Calu3 (cell line): ENCODE results near the gene DCTD. TPM values are rescaled to one million over a fixed set of nuclear protein-coding genes. Genes with fewer than 3 reads are reported as not detected.

Source experiments
- Bru-seq: library from RNA; stranded (reverse); fragments of 400-500 nt; gene quantifications from one replicate; lab custom pipeline; 2021; lab: Mats Ljungman, UMichigan
- BruChase-seq, 2 experiments: library from RNA; stranded (reverse); fragments of 400-500 nt; gene quantifications; one replicate each; lab custom pipeline; 2021; lab: Mats Ljungman, UMichigan
- BruUV-seq: library from RNA; stranded (reverse); fragments of 400-500 nt; replicated peaks from 2 replicates; lab custom pipeline; 2021; lab: Mats Ljungman, UMichigan
- CTCF ChIA-PET: fragments of 300-600 bp; sonication (Branson Sonifier 250); formaldehyde crosslinking; loops from one replicate; lab custom pipeline; 2022; ENCODE audit warnings: antibody characterized with exemption; lab: Charles Lee
- DNase-seq: peaks from one replicate; pipeline ENCODE4 v3.0.0; 2022
- H3K27ac Mint-ChIP-seq: one replicate; pipeline ENCODE4 v1.8.0; 2022; ENCODE audit warnings: mixed read lengths; ENCODE audit not compliant: unreplicated experiment
- H3K27me3 Mint-ChIP-seq: one replicate; pipeline ENCODE4 v1.8.0; 2022; ENCODE audit warnings: mixed read lengths; ENCODE audit not compliant: unreplicated experiment
- H3K36me3 Mint-ChIP-seq: one replicate; pipeline ENCODE4 v1.8.0; 2022; ENCODE audit warnings: mild to moderate bottlenecking, moderate library complexity, mixed read lengths; ENCODE audit not compliant: insufficient read depth, unreplicated experiment
- H3K4me1 Mint-ChIP-seq: one replicate; pipeline ENCODE4 v1.8.0; 2022; ENCODE audit warnings: mild to moderate bottlenecking, low read depth, mixed read lengths; ENCODE audit not compliant: unreplicated experiment
- H3K4me3 Mint-ChIP-seq: one replicate; pipeline ENCODE4 v1.8.0; 2022; ENCODE audit warnings: mild to moderate bottlenecking, low read depth, moderate library complexity, mixed read lengths; ENCODE audit not compliant: unreplicated experiment
- H3K9me3 Mint-ChIP-seq: one replicate; pipeline ENCODE4 v1.8.0; 2022; ENCODE audit warnings: low read depth, mixed read lengths; ENCODE audit not compliant: unreplicated experiment
- CTCF ChIP-seq: fragments of 200-600 bp; IDR thresholded peaks from one replicate; pipeline ENCODE4 v1.8.0; 2022; ENCODE audit warnings: antibody characterized with exemption; ENCODE audit not compliant: unreplicated experiment
- intact Hi-C: fragments of 100-400 bp; cut with micrococcal nuclease; formaldehyde crosslinking; loops from one replicate; pipeline ENCODE4 v1.10.0; 2022; ENCODE audit not compliant: unreplicated experiment
- long read RNA-seq: library from polyadenylated mRNA; stranded (forward); transcript quantifications from one replicate; pipeline ENCODE4 v2.0.0, GENCODE V29; 2022
- total RNA-seq: library from RNA; stranded (reverse); gene quantifications from 2 replicates; pipeline ENCODE4 v1.2.3, GENCODE V29; 2022

DCTD gene
- 65.3 and 69.1 TPM in 2 replicates for total RNA-seq
- Bru-seq, nascent RNA: percentile 74 among the genes with signal in this experiment
- percentile 78 among the genes with signal in this experiment for BruChase-seq, experiment 1, labeled RNA remaining after a 6-hour chase
- percentile 67 among the genes with signal in this experiment for BruChase-seq, experiment 2, labeled RNA remaining after a 2-hour chase
- long read RNA-seq, transcript DCTD-201 (6 exons, 1,931 nt): major isoform, 20 of 58 reads
- long read RNA-seq, transcript DCTD-202 (6 exons, 1,972 nt): minor isoform, 17 of 58 reads
- long read RNA-seq, partial matches to known transcripts: 4 of 58 reads
- long read RNA-seq, other reads (novel, unspliced or antisense): 15 of 58 reads

DNA sequence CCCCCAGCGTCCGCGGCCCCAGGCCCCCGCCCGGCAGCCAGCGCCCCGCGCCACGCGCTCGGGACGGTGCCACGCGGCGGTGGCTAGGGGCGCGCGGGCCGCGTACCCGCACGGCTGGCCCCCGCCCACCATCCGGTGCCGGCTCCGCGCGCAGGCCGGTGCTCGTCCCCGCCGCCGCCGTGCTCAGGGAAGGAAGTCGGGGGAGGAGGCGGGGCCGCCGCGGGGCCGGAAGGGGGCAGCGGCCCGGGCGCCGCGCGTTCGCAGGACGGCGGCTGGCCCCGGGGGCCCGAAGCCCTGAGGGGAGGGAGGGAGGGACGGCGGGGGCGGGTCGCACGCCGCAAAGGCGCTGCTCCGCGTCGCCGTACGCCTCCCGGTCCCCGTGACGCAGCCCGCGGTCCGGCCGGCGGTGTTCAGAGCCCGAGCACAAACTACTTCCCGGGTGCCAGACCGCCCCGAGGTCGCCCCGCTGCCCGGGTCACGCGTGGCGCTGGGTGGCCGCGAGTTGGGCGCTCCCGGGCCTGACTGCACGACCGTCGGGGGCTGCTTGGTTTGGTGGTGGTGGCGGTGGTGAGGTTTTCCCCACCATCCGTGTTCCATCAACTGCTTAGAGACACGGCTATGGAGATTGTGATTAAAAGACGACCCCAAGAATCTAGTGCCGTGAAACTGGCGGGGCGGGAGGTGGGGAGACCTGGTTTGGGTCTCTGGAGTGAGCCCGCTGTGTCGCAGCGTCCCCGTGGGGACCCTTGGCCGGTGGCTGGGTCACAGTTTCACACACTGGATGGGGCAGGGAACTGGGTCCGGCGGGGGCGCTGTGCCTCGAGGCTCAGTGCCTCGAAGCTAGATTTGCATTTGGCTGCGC lies at the start of gene DCTD:
DCTD (minus strand) TSS at position 205 of the 862 bp plus-strand sequence. CDS start 1,818 bp downstream, outside the sequence.
- peak; percentile 79 for DNase-seq

DNA sequence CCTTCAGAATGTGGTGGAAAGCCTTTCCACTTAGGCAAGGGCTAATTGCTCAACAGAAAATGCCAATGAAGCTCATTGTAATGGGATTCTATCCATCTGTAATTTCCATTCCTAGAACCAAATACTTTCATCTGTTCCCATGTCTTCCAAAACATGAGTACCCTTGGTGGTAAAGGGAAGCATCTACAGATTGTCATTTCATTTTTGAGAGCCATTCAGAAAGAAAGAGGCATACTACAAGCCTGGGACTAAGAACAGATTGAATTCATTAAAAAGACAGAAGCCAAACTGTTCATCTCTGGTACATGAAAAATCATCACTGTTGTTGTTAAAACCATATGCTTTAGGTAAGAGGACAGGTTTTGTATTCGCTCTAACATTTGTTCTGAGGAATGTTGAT lies 43.6 kb upstream of the DCTD start:
- DNase-seq: no peak
- peaks cover 3% of the 10 kb centered on the region for H3K9me3 Mint-ChIP-seq
- CTCF ChIA-PET: no interaction called here
- intact Hi-C loops: no loop called here
- no peaks in the 10 kb centered on the region for H3K4me1 Mint-ChIP-seq
- no peak overlapping the region for H3K4me3 Mint-ChIP-seq
- BruUV-seq: no TSS peak
- TF ChIP-seq CTCF: no peak
- no peaks in the 10 kb centered on the region for H3K36me3 Mint-ChIP-seq
- no peak overlapping the region for H3K27ac Mint-ChIP-seq
- peaks cover 13% of the 10 kb centered on the region for H3K27me3 Mint-ChIP-seq

More for the DNA sequence above, at the start of gene DCTD:
- H3K4me1 Mint-ChIP-seq: peaks cover 22% of the 10 kb centered on the region
- CTCF ChIA-PET: interaction anchor here (0.5 to 0.9 kb wide), 2 partner anchors 8 to 95 kb away, joined by 3 read pairs; no protein-coding TSS in a partner anchor
- peak within 1 kb of the TSS; percentile 27 for H3K27ac Mint-ChIP-seq
- H3K36me3 Mint-ChIP-seq: peaks cover 28% of the 10 kb centered on the region
- TF ChIP-seq CTCF: no peak
- H3K4me3 Mint-ChIP-seq: peak within 1 kb of the TSS; percentile 59
- H3K9me3 Mint-ChIP-seq: no peaks in the 10 kb centered on the region
- intact Hi-C loops: no loop called here
- no peaks in the 10 kb centered on the region for H3K27me3 Mint-ChIP-seq
- no TSS peak for BruUV-seq

DNA sequence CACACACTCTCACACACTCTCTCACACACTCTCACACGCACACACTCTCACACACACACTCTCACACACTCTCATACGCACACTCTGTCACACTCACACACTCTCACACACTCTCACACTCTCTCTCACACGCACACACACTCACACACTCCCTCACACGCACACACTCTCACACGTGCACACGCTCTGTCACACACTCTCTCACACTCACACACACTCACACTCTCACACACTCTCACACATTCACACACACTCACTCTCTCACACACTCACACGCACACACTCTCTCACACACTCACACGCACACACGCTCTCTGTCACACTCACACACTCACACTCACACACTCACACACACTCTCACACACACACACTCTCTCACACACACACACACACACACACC lies 43.0 kb upstream of the DCTD start:
- CTCF ChIA-PET: no interaction called here
- H3K4me1 Mint-ChIP-seq: no peaks in the 10 kb centered on the region
- H3K4me3 Mint-ChIP-seq: no peak overlapping the region
- intact Hi-C loops: no loop called here
- TF ChIP-seq CTCF: no peak
- peaks cover 13% of the 10 kb centered on the region for H3K27me3 Mint-ChIP-seq
- no peak overlapping the region for H3K27ac Mint-ChIP-seq
- peaks cover 3% of the 10 kb centered on the region for H3K9me3 Mint-ChIP-seq
- no TSS peak for BruUV-seq
- no peaks in the 10 kb centered on the region for H3K36me3 Mint-ChIP-seq
- no peak for DNase-seq

DNA sequence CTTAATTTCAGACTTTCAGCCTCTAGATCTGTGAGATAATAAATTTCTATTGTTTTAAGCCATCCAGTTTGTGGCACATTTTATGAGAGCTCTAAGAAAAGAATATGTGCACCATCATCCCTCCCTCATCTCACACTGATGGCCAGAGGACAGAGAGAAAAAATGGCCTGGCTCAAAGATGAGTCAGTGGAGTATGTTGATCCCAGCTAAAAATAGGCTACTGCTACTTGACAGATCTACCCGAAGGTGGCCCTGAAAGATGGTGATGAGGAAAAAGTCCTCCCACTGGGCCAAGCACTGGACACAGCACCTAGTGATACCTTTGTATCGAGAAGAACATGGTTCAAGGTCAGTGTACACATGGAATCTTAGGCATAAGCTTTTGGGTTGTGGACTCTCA lies 38.2 kb upstream of the DCTD start:
- no peak for TF ChIP-seq CTCF
- Mint-ChIP-seq H3K36me3 (no peaks in the 10 kb centered on the region), H3K9me3 (peaks cover 3% of the 10 kb centered on the region), H3K27me3 (peaks cover 13% of the 10 kb centered on the region), H3K27ac (no peak overlapping the region), H3K4me3 (no peak overlapping the region), H3K4me1 (no peaks in the 10 kb centered on the region)
- CTCF ChIA-PET: no interaction called here
- no peak for DNase-seq
- intact Hi-C loops: no loop called here
- BruUV-seq: no TSS peak
